B cell (primary cell): Measurements from ENCODE around the gene NPW.

ENCODE experiments used
- CTCF ChIP-seq: fragments of 200-600 bp; IDR thresholded peaks from one replicate; pipeline ENCODE4 v1.8.0; 2022; ENCODE audit warnings: antibody characterized with exemption, mild to moderate bottlenecking
- EZH2 ChIP-seq: IDR thresholded peaks from 2 replicates; pipeline ENCODE4 v1.6.1; 2012; ENCODE audit warnings: borderline replicate concordance, low read depth, mild to moderate bottlenecking, moderate library complexity, low read length; ENCODE audit not compliant: insufficient read depth, poor library complexity, severe bottlenecking

- no peak for TF ChIP-seq CTCF
- TF ChIP-seq EZH2 = no peak
Observed at GRCh38 chr16:2019921-2020831, 591 bp downstream of the NPW start.
